ENCODE results near the gene SELENOM. TPM values are rescaled to one million over a fixed set of nuclear protein-coding genes. Genes with fewer than 3 reads are reported as not detected.

SELENOM gene
- total RNA-seq, 4 donors from 2014 or later, result 591 to 706 (median 650) TPM

GRCh38 chr22:31151872-31152271, 44.5 kb upstream of the SELENOM start:
- H3K4me3 ChIP-seq, result no peak overlapping the region
- no peaks in the 10 kb centered on the region for H3K27me3 ChIP-seq
- H3K4me1 ChIP-seq, result peaks cover 0 to 31% (median 10%) of the 10 kb centered on the region in 4 donors
- no peak overlapping the region for H3K27ac ChIP-seq
- H3K9me3 ChIP-seq, result no peaks in the 10 kb centered on the region
- no peak for TF ChIP-seq EP300 (IDR thresholded peaks at IDR 0.05)
- no peak for TF ChIP-seq CTCF (IDR thresholded peaks at IDR 0.05)
- TF ChIP-seq POLR2A (IDR thresholded peaks at IDR 0.05), result no peak
- no peak for DNase-seq (ENCODE audit: low spot score in 2 of 2)
- 85 to 93% methylated on average over 2 of the region's 2 CpGs for WGBS, 2 donors
- H3K36me3 ChIP-seq, result no peaks in the 10 kb centered on the region

- no peaks in the 10 kb centered on the region for H3K36me3 ChIP-seq
- no peak overlapping the region for H3K27ac ChIP-seq
- no peak overlapping the region for H3K4me3 ChIP-seq
- peaks cover 0 to 25% (median 8%) of the 10 kb centered on the region in 4 donors for H3K4me1 ChIP-seq
- DNase-seq (ENCODE audit: low spot score in 2 of 2), result no peak
- no peaks in the 10 kb centered on the region for H3K27me3 ChIP-seq
- no peak for TF ChIP-seq POLR2A (IDR thresholded peaks at IDR 0.05)
- no peak for TF ChIP-seq CTCF (IDR thresholded peaks at IDR 0.05)
- TF ChIP-seq EP300 (IDR thresholded peaks at IDR 0.05), result no peak
- WGBS, 2 donors, result 78 to 83% methylated on average over 3 of the region's 3 CpGs
- H3K9me3 ChIP-seq, result no peaks in the 10 kb centered on the region
Observed at GRCh38 chr22:31150615-31151014, 43.2 kb upstream of the SELENOM start.

GRCh38 chr22:31148953-31149627, 41.7 kb upstream of the SELENOM start:
- peak overlapping the region in 3 of 4 donors; percentile 33 to 80 (median 57) for H3K27ac ChIP-seq
- no peaks in the 10 kb centered on the region for H3K36me3 ChIP-seq
- no peaks in the 10 kb centered on the region for H3K9me3 ChIP-seq
- WGBS, 2 donors, result 14 to 24% methylated on average over 5 of the region's 5 CpGs
- H3K27me3 ChIP-seq, result no peaks in the 10 kb centered on the region
- peak in 1 of 2 donors; percentile 53 for DNase-seq (ENCODE audit: low spot score in 2 of 2)
- H3K4me1 ChIP-seq, result peaks cover 0 to 13% (median 0%) of the 10 kb centered on the region in 4 donors
- peak; percentile 75 to 91 (median 90) for TF ChIP-seq CTCF (IDR thresholded peaks at IDR 0.05)
- TF ChIP-seq POLR2A (IDR thresholded peaks at IDR 0.05), result no peak
- peak in 1 of 2 donors; percentile 14 for TF ChIP-seq EP300 (IDR thresholded peaks at IDR 0.05)
- no peak overlapping the region for H3K4me3 ChIP-seq

- no peak for DNase-seq (ENCODE audit: low spot score in 2 of 2)
- Histone ChIP-seq H3K4me3 (no peak overlapping the region), H3K36me3 (no peaks in the 10 kb centered on the region), H3K4me1 (peaks cover 0 to 13% (median 0%) of the 10 kb centered on the region in 4 donors), H3K9me3 (no peaks in the 10 kb centered on the region), H3K27ac (peak overlapping the region in 3 of 4 donors; percentile 33 to 80 (median 57)), H3K27me3 (no peaks in the 10 kb centered on the region)
- no peak for TF ChIP-seq EP300 (IDR thresholded peaks at IDR 0.05)
- no peak for TF ChIP-seq POLR2A (IDR thresholded peaks at IDR 0.05)
- TF ChIP-seq CTCF (IDR thresholded peaks at IDR 0.05), result no peak
- 79% methylated on average over 1 of the region's 1 CpG for WGBS, 2 donors
Observed at GRCh38 chr22:31148488-31148887, 41.1 kb upstream of the SELENOM start.

GRCh38 chr22:31144223-31144622, 36.9 kb upstream of the SELENOM start:
- no peak for DNase-seq (ENCODE audit: low spot score in 2 of 2)
- TF ChIP-seq CTCF (IDR thresholded peaks at IDR 0.05), result no peak
- no peak for TF ChIP-seq POLR2A (IDR thresholded peaks at IDR 0.05)
- TF ChIP-seq EP300 (IDR thresholded peaks at IDR 0.05), result no peak
- no peak overlapping the region for H3K4me3 ChIP-seq
- H3K4me1 ChIP-seq, result peaks cover 0 to 11% (median 0%) of the 10 kb centered on the region in 4 donors
- H3K9me3 ChIP-seq, result no peaks in the 10 kb centered on the region
- H3K27me3 ChIP-seq, result peaks cover 0 to 12% of the 10 kb centered on the region in 2 donors
- no peak overlapping the region for H3K27ac ChIP-seq
- H3K36me3 ChIP-seq, result no peaks in the 10 kb centered on the region
